ENCODE data around the gene KCTD1. TPM values are rescaled to one million over a fixed set of nuclear protein-coding genes. Genes with fewer than 3 reads are reported as not detected.

KCTD1 gene
- polyA plus RNA-seq, 3 donors: 0.40 TPM; not detected in 2

GRCh38 chr18:26455639-26456038, 92.7 kb downstream of the KCTD1 start:
- Mint-ChIP-seq H3K4me1 (peaks cover 11% of the 10 kb centered on the region), H3K27ac (no peak overlapping the region), H3K27me3 (ENCODE audit: low read depth in 3 of 3) (peaks cover 0 to 6% (median 0%) of the 10 kb centered on the region in 3 donors), H3K9me3 (no peaks in the 10 kb centered on the region), H3K4me3 (no peak overlapping the region), H3K36me3 (no peaks in the 10 kb centered on the region)
- Histone ChIP-seq H3K9ac (ENCODE audit: insufficient read depth, low read length, poor library complexity, severe bottlenecking) (no peak overlapping the region), H3K4me2 (replicated peaks; ENCODE audit: extremely low read depth, low read length, poor library complexity, severe bottlenecking) (no peak overlapping the region), H2AFZ (ENCODE audit: insufficient read depth, low read depth, low read length, poor library complexity, severe bottlenecking) (no peak overlapping the region), H3K79me2 (ENCODE audit: insufficient read depth, low read length) (no peaks in the 10 kb centered on the region), H3K27ac (ENCODE audit: low read depth in 1 of 2, low read length in 2 of 2) (no peak overlapping the region), H3K4me3 (replicated peaks in 1 of 3; ENCODE audit: low read depth in 2 of 3, low read length in 3 of 3) (no peak overlapping the region), H3K9me3 (replicated peaks in 1 of 2; ENCODE audit: control insufficient read depth in 1 of 2, insufficient read depth in 1 of 2, low read length in 2 of 2) (no peaks in the 10 kb centered on the region), H4K20me1 (ENCODE audit: insufficient read depth, low read length) (no peaks in the 10 kb centered on the region), H3K36me3 (replicated peaks in 1 of 2; ENCODE audit: control insufficient read depth in 1 of 2, insufficient read depth in 2 of 2, low read length in 2 of 2) (no peaks in the 10 kb centered on the region), H3K27me3 (ENCODE audit: control insufficient read depth in 2 of 2, insufficient read depth in 2 of 2, low read length in 2 of 2) (no peaks in the 10 kb centered on the region), H3K4me1 (ENCODE audit: control insufficient read depth in 1 of 2, insufficient read depth in 2 of 2, low read length in 2 of 2) (peaks cover 6 to 12% of the 10 kb centered on the region in 2 donors)
- intact Hi-C loops (cut with micrococcal nuclease): no loop called here
- DNase-seq: no peak
- no CpG with 5 or more reads among the region's 15 CpGs for WGBS (ENCODE audit: insufficient coverage)
- no peak for TF ChIP-seq CTCF (IDR thresholded peaks at IDR 0.05)

- Histone ChIP-seq H3K4me2 (replicated peaks; ENCODE audit: extremely low read depth, low read length, poor library complexity, severe bottlenecking) (no peak overlapping the region), H3K79me2 (ENCODE audit: insufficient read depth, low read length) (no peaks in the 10 kb centered on the region), H3K4me1 (ENCODE audit: control insufficient read depth in 1 of 2, insufficient read depth in 2 of 2, low read length in 2 of 2) (peaks cover 6 to 12% of the 10 kb centered on the region in 2 donors), H3K9ac (ENCODE audit: insufficient read depth, low read length, poor library complexity, severe bottlenecking) (no peak overlapping the region), H3K9me3 (replicated peaks in 1 of 2; ENCODE audit: control insufficient read depth in 1 of 2, insufficient read depth in 1 of 2, low read length in 2 of 2) (no peaks in the 10 kb centered on the region), H3K27me3 (ENCODE audit: control insufficient read depth in 2 of 2, insufficient read depth in 2 of 2, low read length in 2 of 2) (no peaks in the 10 kb centered on the region), H4K20me1 (ENCODE audit: insufficient read depth, low read length) (no peaks in the 10 kb centered on the region), H3K27ac (ENCODE audit: low read depth in 1 of 2, low read length in 2 of 2) (no peak overlapping the region), H3K36me3 (replicated peaks in 1 of 2; ENCODE audit: control insufficient read depth in 1 of 2, insufficient read depth in 2 of 2, low read length in 2 of 2) (no peaks in the 10 kb centered on the region), H3K4me3 (replicated peaks in 1 of 3; ENCODE audit: low read depth in 2 of 3, low read length in 3 of 3) (no peak overlapping the region), H2AFZ (ENCODE audit: insufficient read depth, low read depth, low read length, poor library complexity, severe bottlenecking) (no peak overlapping the region)
- DNase-seq: no peak
- WGBS (ENCODE audit: insufficient coverage): 100% methylated on average over 3 of the region's 6 CpGs
- peaks cover 11% of the 10 kb centered on the region for H3K4me1 Mint-ChIP-seq
- H3K9me3 Mint-ChIP-seq: no peaks in the 10 kb centered on the region
- intact Hi-C loops (cut with micrococcal nuclease): no loop called here
- H3K27ac Mint-ChIP-seq: no peak overlapping the region
- TF ChIP-seq CTCF (IDR thresholded peaks at IDR 0.05): no peak
- no peak overlapping the region for H3K4me3 Mint-ChIP-seq
- no peaks in the 10 kb centered on the region for H3K36me3 Mint-ChIP-seq
- H3K27me3 Mint-ChIP-seq (ENCODE audit: low read depth in 3 of 3): peaks cover 0 to 6% (median 0%) of the 10 kb centered on the region in 3 donors
Observed at GRCh38 chr18:26454616-26455015, 93.7 kb downstream of the KCTD1 start.

All from CD14-positive monocyte (primary cell).